ENCODE measurements around the gene ARF6. TPM values are rescaled to one million over a fixed set of nuclear protein-coding genes. Genes with fewer than 3 reads are reported as not detected.
"Not testable (repeated sequence)": the region's sequence is repeated elsewhere in the genome, so short reads cannot be mapped to it uniquely, and the experiment has no call there.

The ARF6 gene
- total RNA-seq, 1 donor from 2014 or later: 55.3 TPM

DNA sequence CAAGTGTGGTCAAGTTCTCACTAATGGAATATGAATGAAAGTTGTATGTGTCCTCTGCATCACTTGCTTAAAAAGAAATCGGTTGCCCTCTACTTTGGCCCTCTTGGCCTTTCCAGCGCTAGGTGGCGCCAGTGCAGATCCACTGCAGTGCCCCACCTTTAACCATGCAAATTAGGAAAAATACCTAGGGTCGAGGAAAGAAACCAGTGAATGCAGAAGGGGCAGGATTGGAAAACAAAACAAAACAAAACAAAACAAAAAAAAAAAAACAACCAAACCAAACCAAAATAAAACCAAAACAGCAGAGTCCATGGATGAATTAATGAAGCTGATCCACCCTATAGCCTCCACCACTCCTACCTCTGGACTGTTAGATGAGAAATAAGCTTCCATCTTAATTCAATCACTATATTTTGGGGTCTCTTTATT lies 27.4 kb upstream of the ARF6 start:
- Mint-ChIP-seq H3K4me3 (ENCODE audit: unreplicated experiment) (no peak overlapping the region), H3K27ac (ENCODE audit: unreplicated experiment) (no peak overlapping the region), H3K27me3 (ENCODE audit: unreplicated experiment) (peaks cover 16% of the 10 kb centered on the region), H3K4me1 (ENCODE audit: unreplicated experiment) (peaks cover 19% of the 10 kb centered on the region), H3K9me3 (ENCODE audit: unreplicated experiment) (no peaks in the 10 kb centered on the region), H3K36me3 (ENCODE audit: low read depth, unreplicated experiment) (no peaks in the 10 kb centered on the region)
- TF ChIP-seq, protein P1, sequence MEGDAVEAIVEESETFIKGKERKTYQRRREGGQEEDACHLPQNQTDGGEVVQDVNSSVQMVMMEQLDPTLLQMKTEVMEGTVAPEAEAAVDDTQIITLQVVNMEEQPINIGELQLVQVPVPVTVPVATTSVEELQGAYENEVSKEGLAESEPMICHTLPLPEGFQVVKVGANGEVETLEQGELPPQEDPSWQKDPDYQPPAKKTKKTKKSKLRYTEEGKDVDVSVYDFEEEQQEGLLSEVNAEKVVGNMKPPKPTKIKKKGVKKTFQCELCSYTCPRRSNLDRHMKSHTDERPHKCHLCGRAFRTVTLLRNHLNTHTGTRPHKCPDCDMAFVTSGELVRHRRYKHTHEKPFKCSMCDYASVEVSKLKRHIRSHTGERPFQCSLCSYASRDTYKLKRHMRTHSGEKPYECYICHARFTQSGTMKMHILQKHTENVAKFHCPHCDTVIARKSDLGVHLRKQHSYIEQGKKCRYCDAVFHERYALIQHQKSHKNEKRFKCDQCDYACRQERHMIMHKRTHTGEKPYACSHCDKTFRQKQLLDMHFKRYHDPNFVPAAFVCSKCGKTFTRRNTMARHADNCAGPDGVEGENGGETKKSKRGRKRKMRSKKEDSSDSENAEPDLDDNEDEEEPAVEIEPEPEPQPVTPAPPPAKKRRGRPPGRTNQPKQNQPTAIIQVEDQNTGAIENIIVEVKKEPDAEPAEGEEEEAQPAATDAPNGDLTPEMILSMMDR (IDR thresholded peaks at IDR 0.05; ENCODE audit: unreplicated experiment): peak; percentile 63
- DNase-seq (ENCODE audit: low spot score): peak; percentile 81

DNA sequence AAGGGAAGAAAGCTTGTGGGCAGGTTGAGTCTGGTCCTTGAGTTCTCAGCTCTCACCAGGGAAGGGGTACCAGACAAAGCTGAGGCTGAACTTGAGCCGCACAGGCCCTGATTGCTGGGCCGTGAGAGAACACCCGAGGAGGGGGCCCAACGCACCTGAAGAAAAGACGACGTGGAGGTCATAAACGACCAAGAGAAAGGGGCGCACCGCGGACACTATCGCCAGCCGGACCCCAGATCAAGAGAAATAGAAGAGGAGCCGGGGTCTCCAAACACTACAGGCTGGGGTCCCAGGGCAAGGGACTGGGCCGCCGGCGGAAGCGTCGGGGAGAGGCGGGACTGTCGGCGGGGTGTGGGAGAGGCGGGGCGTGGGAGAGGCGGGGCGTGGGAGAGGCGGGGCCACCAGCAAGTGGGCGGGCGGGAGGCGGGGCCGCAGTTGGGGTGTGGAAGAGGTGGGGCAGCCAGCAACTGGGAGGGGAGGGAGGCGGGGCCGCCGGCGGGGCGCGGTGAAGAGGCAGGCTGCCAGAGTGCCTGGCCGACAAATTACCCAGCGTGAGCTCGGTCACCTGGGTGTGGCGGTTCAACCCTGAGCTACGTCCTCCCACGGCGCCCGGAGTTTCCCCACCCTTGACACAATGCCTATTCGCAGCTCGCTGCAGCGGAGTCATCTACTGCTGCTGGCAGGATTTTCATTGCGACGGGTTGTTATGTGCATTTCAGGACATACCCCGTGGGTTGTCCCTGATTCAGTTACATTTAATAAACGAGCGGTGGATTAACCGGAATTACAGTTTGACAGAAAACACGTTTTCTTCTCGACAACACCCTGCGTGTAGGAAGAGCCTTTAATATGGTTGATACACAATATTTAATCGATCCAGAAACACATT lies 24.8 kb upstream of the ARF6 start:
- no peaks in the 10 kb centered on the region for H3K9me3 Mint-ChIP-seq (ENCODE audit: unreplicated experiment)
- H3K36me3 Mint-ChIP-seq (ENCODE audit: low read depth, unreplicated experiment): no peaks in the 10 kb centered on the region
- H3K27ac Mint-ChIP-seq (ENCODE audit: unreplicated experiment): peak overlapping the region; percentile 93
- TF ChIP-seq, protein P1 (IDR thresholded peaks at IDR 0.05; ENCODE audit: unreplicated experiment): no peak
- H3K4me3 Mint-ChIP-seq (ENCODE audit: unreplicated experiment): peak overlapping the region; percentile 96
- peaks cover 9% of the 10 kb centered on the region for H3K4me1 Mint-ChIP-seq (ENCODE audit: unreplicated experiment)
- peaks cover 6% of the 10 kb centered on the region for H3K27me3 Mint-ChIP-seq (ENCODE audit: unreplicated experiment)
- DNase-seq (ENCODE audit: low spot score): peak; percentile 96

DNA sequence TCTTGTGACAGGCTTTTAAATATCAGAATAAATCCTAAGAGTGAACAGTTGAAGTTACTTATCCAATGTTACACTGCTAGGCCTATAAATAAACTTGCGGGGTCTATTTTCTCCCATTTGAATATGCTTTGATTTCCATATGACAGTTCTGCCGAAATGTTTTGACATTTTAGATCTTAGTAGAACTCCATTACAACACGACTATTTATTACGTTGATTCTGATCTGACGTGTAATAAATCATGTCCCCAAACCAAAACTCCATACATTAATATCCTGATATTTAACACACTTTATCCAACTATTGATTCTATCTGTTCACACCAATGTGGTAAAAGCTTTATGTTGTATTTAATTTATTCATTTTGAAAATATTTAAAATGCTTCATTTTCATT lies 24.2 kb upstream of the ARF6 start:
- Mint-ChIP-seq H3K27me3 (ENCODE audit: unreplicated experiment) (peaks cover 6% of the 10 kb centered on the region), H3K4me1 (ENCODE audit: unreplicated experiment) (peaks cover 9% of the 10 kb centered on the region), H3K27ac (ENCODE audit: unreplicated experiment) (no peak overlapping the region), H3K4me3 (ENCODE audit: unreplicated experiment) (peak overlapping the region; percentile 84), H3K9me3 (ENCODE audit: unreplicated experiment) (no peaks in the 10 kb centered on the region), H3K36me3 (ENCODE audit: low read depth, unreplicated experiment) (no peaks in the 10 kb centered on the region)
- TF ChIP-seq, protein P1 (IDR thresholded peaks at IDR 0.05; ENCODE audit: unreplicated experiment): no peak
- DNase-seq (ENCODE audit: low spot score): no peak

DNA sequence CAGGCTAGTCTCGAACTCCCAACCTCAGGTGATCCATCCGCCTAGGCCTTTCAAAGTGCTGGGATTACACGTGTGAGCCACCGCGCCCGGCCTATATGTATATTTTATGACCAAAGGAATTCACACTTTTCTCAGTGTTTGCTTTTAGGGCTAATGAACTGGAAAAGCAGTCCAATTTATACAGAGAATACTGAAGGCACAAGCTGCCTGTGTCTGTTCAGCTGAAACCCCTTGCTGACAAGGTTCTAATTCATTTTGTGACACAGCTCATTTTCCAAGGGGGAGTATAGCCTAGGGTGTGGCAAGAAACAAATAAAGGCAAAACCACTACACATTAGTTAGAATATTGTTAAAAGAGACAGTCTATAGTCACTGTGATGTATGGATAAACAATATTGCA lies 22.0 kb upstream of the ARF6 start:
- TF ChIP-seq, protein P1 (IDR thresholded peaks at IDR 0.05; ENCODE audit: unreplicated experiment): no peak
- H3K27ac Mint-ChIP-seq (ENCODE audit: unreplicated experiment): no peak overlapping the region
- no peak for DNase-seq (ENCODE audit: low spot score)
- H3K27me3 Mint-ChIP-seq (ENCODE audit: unreplicated experiment): peaks cover 6% of the 10 kb centered on the region
- H3K36me3 Mint-ChIP-seq (ENCODE audit: low read depth, unreplicated experiment): no peaks in the 10 kb centered on the region
- no peaks in the 10 kb centered on the region for H3K9me3 Mint-ChIP-seq (ENCODE audit: unreplicated experiment)
- peaks cover 9% of the 10 kb centered on the region for H3K4me1 Mint-ChIP-seq (ENCODE audit: unreplicated experiment)
- no peak overlapping the region for H3K4me3 Mint-ChIP-seq (ENCODE audit: unreplicated experiment)

DNA sequence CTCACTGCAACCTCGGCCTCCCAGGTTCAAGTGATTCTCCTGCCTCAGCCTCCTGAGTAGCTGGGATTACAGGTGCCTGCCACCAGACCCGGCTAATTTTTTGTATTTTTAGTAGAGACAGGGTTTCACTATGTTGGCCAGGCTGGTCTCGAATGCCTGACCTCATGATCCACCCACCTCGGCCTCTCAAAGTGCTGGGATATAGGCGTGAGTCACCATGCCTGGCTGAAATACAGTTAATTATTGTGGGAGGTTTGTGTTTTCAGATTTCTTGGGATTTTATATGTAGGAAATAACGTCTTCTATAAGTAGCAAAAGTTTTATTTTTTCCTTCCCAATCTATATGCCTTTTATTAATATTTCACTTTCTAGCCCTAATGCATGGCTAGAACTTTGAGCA lies 19.3 kb upstream of the ARF6 start:
- H3K27ac Mint-ChIP-seq (ENCODE audit: unreplicated experiment); H3K4me3 Mint-ChIP-seq (ENCODE audit: unreplicated experiment); H3K4me1 Mint-ChIP-seq (ENCODE audit: unreplicated experiment); DNase-seq (ENCODE audit: low spot score); H3K36me3 Mint-ChIP-seq (ENCODE audit: low read depth, unreplicated experiment); H3K27me3 Mint-ChIP-seq (ENCODE audit: unreplicated experiment); H3K9me3 Mint-ChIP-seq (ENCODE audit: unreplicated experiment): not testable (repeated sequence)

Measured in endothelial cell (in vitro differentiated cells).